Measurements from ENCODE around the gene PHOX2B.

DNA sequence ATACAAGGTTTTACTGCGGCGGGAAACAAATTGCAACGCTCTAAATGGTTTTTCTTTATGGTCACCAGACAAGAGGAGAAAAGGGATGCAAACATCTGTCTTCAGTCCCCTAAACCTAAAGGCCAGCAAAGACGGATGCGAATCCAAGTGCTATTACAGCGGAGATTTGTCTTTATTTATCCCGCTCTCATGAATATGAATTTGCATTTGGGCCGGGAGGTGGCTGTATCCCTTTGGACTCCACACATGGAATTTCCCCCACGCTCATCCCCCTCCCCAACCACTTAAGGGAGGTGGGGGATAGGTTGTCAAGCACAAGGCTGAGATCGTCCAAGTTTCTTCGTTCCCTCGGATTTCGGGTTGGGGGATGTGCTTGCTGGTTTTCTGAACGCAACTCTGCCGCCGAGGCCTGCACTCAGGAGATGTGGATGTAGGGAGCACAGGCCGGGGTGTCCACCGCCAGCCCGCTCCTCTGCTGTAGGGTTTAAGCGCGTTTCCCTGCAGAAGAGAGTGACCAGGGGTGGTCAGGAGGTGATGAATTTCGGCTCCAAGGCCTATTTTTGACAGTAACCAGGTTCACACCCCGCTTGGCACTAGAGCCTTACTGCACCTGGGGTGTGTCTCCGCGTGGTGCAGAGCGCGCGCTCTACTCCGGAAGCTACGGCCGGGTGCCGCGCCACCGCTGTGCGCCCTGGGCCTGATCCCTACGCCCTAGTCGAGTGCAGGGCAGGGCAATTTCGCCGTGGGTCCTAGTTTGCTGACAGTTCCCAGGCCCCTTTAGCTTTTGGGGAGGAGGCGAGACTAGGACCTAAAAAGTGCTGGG, 2.3 kb upstream of the PHOX2B start:
- TF ChIP-seq, protein P1, sequence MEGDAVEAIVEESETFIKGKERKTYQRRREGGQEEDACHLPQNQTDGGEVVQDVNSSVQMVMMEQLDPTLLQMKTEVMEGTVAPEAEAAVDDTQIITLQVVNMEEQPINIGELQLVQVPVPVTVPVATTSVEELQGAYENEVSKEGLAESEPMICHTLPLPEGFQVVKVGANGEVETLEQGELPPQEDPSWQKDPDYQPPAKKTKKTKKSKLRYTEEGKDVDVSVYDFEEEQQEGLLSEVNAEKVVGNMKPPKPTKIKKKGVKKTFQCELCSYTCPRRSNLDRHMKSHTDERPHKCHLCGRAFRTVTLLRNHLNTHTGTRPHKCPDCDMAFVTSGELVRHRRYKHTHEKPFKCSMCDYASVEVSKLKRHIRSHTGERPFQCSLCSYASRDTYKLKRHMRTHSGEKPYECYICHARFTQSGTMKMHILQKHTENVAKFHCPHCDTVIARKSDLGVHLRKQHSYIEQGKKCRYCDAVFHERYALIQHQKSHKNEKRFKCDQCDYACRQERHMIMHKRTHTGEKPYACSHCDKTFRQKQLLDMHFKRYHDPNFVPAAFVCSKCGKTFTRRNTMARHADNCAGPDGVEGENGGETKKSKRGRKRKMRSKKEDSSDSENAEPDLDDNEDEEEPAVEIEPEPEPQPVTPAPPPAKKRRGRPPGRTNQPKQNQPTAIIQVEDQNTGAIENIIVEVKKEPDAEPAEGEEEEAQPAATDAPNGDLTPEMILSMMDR (conservative IDR thresholded peaks at IDR 0.05; ENCODE audit: low read depth, low read length), result no peak
- TF ChIP-seq, protein P2, sequence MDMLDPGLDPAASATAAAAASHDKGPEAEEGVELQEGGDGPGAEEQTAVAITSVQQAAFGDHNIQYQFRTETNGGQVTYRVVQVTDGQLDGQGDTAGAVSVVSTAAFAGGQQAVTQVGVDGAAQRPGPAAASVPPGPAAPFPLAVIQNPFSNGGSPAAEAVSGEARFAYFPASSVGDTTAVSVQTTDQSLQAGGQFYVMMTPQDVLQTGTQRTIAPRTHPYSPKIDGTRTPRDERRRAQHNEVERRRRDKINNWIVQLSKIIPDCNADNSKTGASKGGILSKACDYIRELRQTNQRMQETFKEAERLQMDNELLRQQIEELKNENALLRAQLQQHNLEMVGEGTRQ (IDR thresholded peaks at IDR 0.05; ENCODE audit: low read depth, low read length), result no peak
- TF ChIP-seq POLR2A (IDR thresholded peaks at IDR 0.05; ENCODE audit: low read depth, low read length), result no peak

All from IMR-90 (cell line).